ENCODE results near the gene SLC5A1. TPM values are rescaled to one million over a fixed set of nuclear protein-coding genes. Genes with fewer than 3 reads are reported as not detected.

Gene SLC5A1
- total RNA-seq, 1 experiment from 2014 or later, result 0.03 TPM

- peaks cover 3% of the 10 kb centered on the region; the same call in 1 of the 2 replicates for H3K27me3 ChIP-seq (ENCODE audit: control insufficient read depth, insufficient read depth, low read length)
- ChIA-PET CTCF (interaction anchor here (0.6 kb wide), 1 partner anchor 371 kb away, joined by 3 read pairs; no protein-coding TSS in a partner anchor), POLR2A (no interaction called here)
- H3K27ac ChIP-seq (ENCODE audit: low read length), result no peak overlapping the region
- H3K4me1 ChIP-seq (ENCODE audit: control insufficient read depth, insufficient read depth, low read length), result no peaks in the 10 kb centered on the region
- no peaks in the 10 kb centered on the region for H3K36me3 ChIP-seq (ENCODE audit: control insufficient read depth, insufficient read depth, low read length)
- H3K9me3 ChIP-seq (ENCODE audit: control insufficient read depth, insufficient read depth, low read depth, low read length), result no peaks in the 10 kb centered on the region
- no peak for TF ChIP-seq CTCF (IDR thresholded peaks at IDR 0.05)
- TF ChIP-seq TCF7L2 (IDR thresholded peaks at IDR 0.05; ENCODE audit: low read depth, low read length), result no peak
- no peak for TF ChIP-seq POLR2AphosphoS5 (IDR thresholded peaks at IDR 0.05; ENCODE audit: low read depth, low read length)
- no peak for TF ChIP-seq REST (IDR thresholded peaks at IDR 0.05; ENCODE audit: insufficient read depth in 1 of 2, low read depth in 2 of 2, low read length in 1 of 2)
- TF ChIP-seq SIN3A (IDR thresholded peaks at IDR 0.05; ENCODE audit: borderline replicate concordance, insufficient read depth, low read depth, low read length), result no peak
- no peak for DNase-seq (ENCODE audit: low read depth, low spot score)
- H3K4me3 ChIP-seq (ENCODE audit: low read depth in 2 of 2, low read length in 2 of 2), result no peak overlapping the region
- no TSS peak for BruUV-seq (replicated peaks)
- ATAC-seq, result no peak
- in situ Hi-C loops (cut with HindIII; ENCODE audit: low pct_unique_long_range_greater_than_20kb, low sequenced_read_pairs) (no loop called here), intact Hi-C loops (cut with micrococcal nuclease; ENCODE audit: unreplicated experiment) (no loop called here)
Measured at GRCh38 chr22:32066820-32067219, 23.8 kb downstream of the SLC5A1 start.

GRCh38 chr22:32067613-32068012 is 24.6 kb downstream of the SLC5A1 start:
- DNase-seq (ENCODE audit: low read depth, low spot score), result no peak
- no peak overlapping the region for H3K27ac ChIP-seq (ENCODE audit: low read length)
- ChIA-PET CTCF (no interaction called here), POLR2A (no interaction called here)
- no peak for TF ChIP-seq TCF7L2 (IDR thresholded peaks at IDR 0.05; ENCODE audit: low read depth, low read length)
- no peak for ATAC-seq
- peaks cover 3% of the 10 kb centered on the region; the same call in 1 of the 2 replicates for H3K27me3 ChIP-seq (ENCODE audit: control insufficient read depth, insufficient read depth, low read length)
- no peak overlapping the region for H3K4me3 ChIP-seq (ENCODE audit: low read depth in 2 of 2, low read length in 2 of 2)
- H3K36me3 ChIP-seq (ENCODE audit: control insufficient read depth, insufficient read depth, low read length), result no peaks in the 10 kb centered on the region
- in situ Hi-C loops (cut with HindIII; ENCODE audit: low pct_unique_long_range_greater_than_20kb, low sequenced_read_pairs) (no loop called here), intact Hi-C loops (cut with micrococcal nuclease; ENCODE audit: unreplicated experiment) (no loop called here)
- H3K4me1 ChIP-seq (ENCODE audit: control insufficient read depth, insufficient read depth, low read length), result no peaks in the 10 kb centered on the region
- no peaks in the 10 kb centered on the region for H3K9me3 ChIP-seq (ENCODE audit: control insufficient read depth, insufficient read depth, low read depth, low read length)
- no TSS peak for BruUV-seq (replicated peaks)

- CTCF ChIA-PET, result no interaction called here
- no TSS peak for BruUV-seq (replicated peaks)
- H3K36me3 ChIP-seq (ENCODE audit: control insufficient read depth, insufficient read depth, low read length), result no peaks in the 10 kb centered on the region
- TF ChIP-seq REST (IDR thresholded peaks at IDR 0.05; ENCODE audit: insufficient read depth in 1 of 2, low read depth in 2 of 2, low read length in 1 of 2) (no peak), SIN3A (IDR thresholded peaks at IDR 0.05; ENCODE audit: borderline replicate concordance, insufficient read depth, low read depth, low read length) (no peak), POLR2AphosphoS5 (IDR thresholded peaks at IDR 0.05; ENCODE audit: low read depth, low read length) (no peak), TCF7L2 (IDR thresholded peaks at IDR 0.05; ENCODE audit: low read depth, low read length) (no peak), CTCF (IDR thresholded peaks at IDR 0.05) (no peak)
- peaks cover 3% of the 10 kb centered on the region for H3K27me3 ChIP-seq (ENCODE audit: control insufficient read depth, insufficient read depth, low read length)
- no peak for ATAC-seq
- no peak overlapping the region for H3K4me3 ChIP-seq (ENCODE audit: low read depth in 2 of 2, low read length in 2 of 2)
- DNase-seq (ENCODE audit: low read depth, low spot score), result no peak
- in situ Hi-C loops (cut with HindIII; ENCODE audit: low pct_unique_long_range_greater_than_20kb, low sequenced_read_pairs), result no loop called here
- H3K4me1 ChIP-seq (ENCODE audit: control insufficient read depth, insufficient read depth, low read length), result no peaks in the 10 kb centered on the region
- H3K27ac ChIP-seq (ENCODE audit: low read length), result no peak overlapping the region
- POLR2A ChIA-PET, result interaction anchor here (0.7 kb wide), 1 partner anchor 39 kb away, joined by 5 read pairs; no protein-coding TSS in a partner anchor
- no peaks in the 10 kb centered on the region for H3K9me3 ChIP-seq (ENCODE audit: control insufficient read depth, insufficient read depth, low read depth, low read length)
- intact Hi-C loops (cut with micrococcal nuclease; ENCODE audit: unreplicated experiment), result no loop called here
Measured at GRCh38 chr22:32069579-32070372, 26.7 kb downstream of the SLC5A1 start.
